C4-2B (cell line): ENCODE results near the gene PANK1.

Experiments
- ZFX ChIP-seq: fragments of 450-650 bp; IDR thresholded peaks from 2 replicates; pipeline ENCODE4 v1.6.1; 2017
- TF ChIP-seq, protein P1 (sequence below): fragments of 450-650 bp; conservative IDR thresholded peaks from 2 replicates; pipeline ENCODE4 v1.5.1; 2017; ENCODE audit warnings: mild to moderate bottlenecking

- TF ChIP-seq ZFX: no peak
- TF ChIP-seq, protein P1, sequence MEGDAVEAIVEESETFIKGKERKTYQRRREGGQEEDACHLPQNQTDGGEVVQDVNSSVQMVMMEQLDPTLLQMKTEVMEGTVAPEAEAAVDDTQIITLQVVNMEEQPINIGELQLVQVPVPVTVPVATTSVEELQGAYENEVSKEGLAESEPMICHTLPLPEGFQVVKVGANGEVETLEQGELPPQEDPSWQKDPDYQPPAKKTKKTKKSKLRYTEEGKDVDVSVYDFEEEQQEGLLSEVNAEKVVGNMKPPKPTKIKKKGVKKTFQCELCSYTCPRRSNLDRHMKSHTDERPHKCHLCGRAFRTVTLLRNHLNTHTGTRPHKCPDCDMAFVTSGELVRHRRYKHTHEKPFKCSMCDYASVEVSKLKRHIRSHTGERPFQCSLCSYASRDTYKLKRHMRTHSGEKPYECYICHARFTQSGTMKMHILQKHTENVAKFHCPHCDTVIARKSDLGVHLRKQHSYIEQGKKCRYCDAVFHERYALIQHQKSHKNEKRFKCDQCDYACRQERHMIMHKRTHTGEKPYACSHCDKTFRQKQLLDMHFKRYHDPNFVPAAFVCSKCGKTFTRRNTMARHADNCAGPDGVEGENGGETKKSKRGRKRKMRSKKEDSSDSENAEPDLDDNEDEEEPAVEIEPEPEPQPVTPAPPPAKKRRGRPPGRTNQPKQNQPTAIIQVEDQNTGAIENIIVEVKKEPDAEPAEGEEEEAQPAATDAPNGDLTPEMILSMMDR: no peak
Observed at GRCh38 chr10:89648074-89648473, 3.0 kb upstream of the PANK1 start.
